ENCODE data around the gene HHAT. TPM values are rescaled to one million over a fixed set of nuclear protein-coding genes. Genes with fewer than 3 reads are reported as not detected.

HHAT gene
- total RNA-seq, 2 experiments from 2014 or later = 5.2 to 9.5 TPM

- DNase-seq (ENCODE audit: low spot score) = no peak
- no peak overlapping the region for H3K27ac ChIP-seq (ENCODE audit: low read depth, low read length, poor library complexity, severe bottlenecking)
- H3K79me2 ChIP-seq (ENCODE audit: insufficient read depth, low read depth, low read length) = no peaks in the 10 kb centered on the region
- H3K9me2 ChIP-seq (ENCODE audit: insufficient read depth, low read length) = no peaks in the 10 kb centered on the region
- TF ChIP-seq EZH2phosphoT487 (IDR thresholded peaks at IDR 0.05; ENCODE audit: borderline replicate concordance, low read depth, low read length) = no peak
- TF ChIP-seq, protein P1, sequence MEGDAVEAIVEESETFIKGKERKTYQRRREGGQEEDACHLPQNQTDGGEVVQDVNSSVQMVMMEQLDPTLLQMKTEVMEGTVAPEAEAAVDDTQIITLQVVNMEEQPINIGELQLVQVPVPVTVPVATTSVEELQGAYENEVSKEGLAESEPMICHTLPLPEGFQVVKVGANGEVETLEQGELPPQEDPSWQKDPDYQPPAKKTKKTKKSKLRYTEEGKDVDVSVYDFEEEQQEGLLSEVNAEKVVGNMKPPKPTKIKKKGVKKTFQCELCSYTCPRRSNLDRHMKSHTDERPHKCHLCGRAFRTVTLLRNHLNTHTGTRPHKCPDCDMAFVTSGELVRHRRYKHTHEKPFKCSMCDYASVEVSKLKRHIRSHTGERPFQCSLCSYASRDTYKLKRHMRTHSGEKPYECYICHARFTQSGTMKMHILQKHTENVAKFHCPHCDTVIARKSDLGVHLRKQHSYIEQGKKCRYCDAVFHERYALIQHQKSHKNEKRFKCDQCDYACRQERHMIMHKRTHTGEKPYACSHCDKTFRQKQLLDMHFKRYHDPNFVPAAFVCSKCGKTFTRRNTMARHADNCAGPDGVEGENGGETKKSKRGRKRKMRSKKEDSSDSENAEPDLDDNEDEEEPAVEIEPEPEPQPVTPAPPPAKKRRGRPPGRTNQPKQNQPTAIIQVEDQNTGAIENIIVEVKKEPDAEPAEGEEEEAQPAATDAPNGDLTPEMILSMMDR (conservative IDR thresholded peaks at IDR 0.05; ENCODE audit: low read length) = no peak
- no peak overlapping the region for H2AFZ ChIP-seq (ENCODE audit: low read length)
- H3K36me3 ChIP-seq (ENCODE audit: insufficient read depth, low read length) = no peaks in the 10 kb centered on the region
- ChIA-PET CTCF (ENCODE audit: unreplicated experiment) (no interaction called here), POLR2A (interaction anchor here (0.7 kb wide), 1 partner anchor 66 kb away, joined by 3 read pairs; no protein-coding TSS in a partner anchor)
- peaks cover 10% of the 10 kb centered on the region; the same call in 1 of the 2 replicates for H3K9me3 ChIP-seq (ENCODE audit: low read length)
- peaks cover 20% of the 10 kb centered on the region for H3K4me1 ChIP-seq (ENCODE audit: insufficient read depth, low read length, poor library complexity, severe bottlenecking)
- intact Hi-C loops (cut with micrococcal nuclease; ENCODE audit: unreplicated experiment) = no loop called here
- H3K4me3 ChIP-seq (ENCODE audit: low read depth, low read length, poor library complexity, severe bottlenecking) = no peak overlapping the region
- H3K4me2 ChIP-seq (ENCODE audit: low read length) = no peak overlapping the region
- no TSS peak for BruUV-seq (replicated peaks)
- no peaks in the 10 kb centered on the region for H4K20me1 ChIP-seq (ENCODE audit: insufficient read depth, low read length)
Measured at GRCh38 chr1:210325026-210325670, 3.6 kb upstream of the HHAT start.

GRCh38 chr1:210328032-210328745 is 513 bp upstream of the HHAT start:
- BruUV-seq (replicated peaks) = TSS peak; percentile 72
- H3K9me3 ChIP-seq (ENCODE audit: low read length) = peaks cover 9% of the 10 kb centered on the region; the same call in 1 of the 2 replicates
- ChIA-PET POLR2A (interaction anchor here (0.7 to 3.6 kb wide), 6 partner anchors 13 to 483 kb away, joined by 3 to 25 read pairs (median 3); no protein-coding TSS in a partner anchor), CTCF (ENCODE audit: unreplicated experiment) (no interaction called here)
- H3K36me3 ChIP-seq (ENCODE audit: insufficient read depth, low read length) = no peaks in the 10 kb centered on the region
- peak overlapping the region; percentile 89 for H3K4me2 ChIP-seq (ENCODE audit: low read length)
- intact Hi-C loops (cut with micrococcal nuclease; ENCODE audit: unreplicated experiment) = no loop called here
- peak overlapping the region; percentile 75 for H3K27ac ChIP-seq (ENCODE audit: low read depth, low read length, poor library complexity, severe bottlenecking)
- no peaks in the 10 kb centered on the region for H4K20me1 ChIP-seq (ENCODE audit: insufficient read depth, low read length)
- no peaks in the 10 kb centered on the region for H3K9me2 ChIP-seq (ENCODE audit: insufficient read depth, low read length)
- no peak for TF ChIP-seq EZH2phosphoT487 (IDR thresholded peaks at IDR 0.05; ENCODE audit: borderline replicate concordance, low read depth, low read length)
- TF ChIP-seq, protein P1 (conservative IDR thresholded peaks at IDR 0.05; ENCODE audit: low read length) = no peak
- no peaks in the 10 kb centered on the region for H3K79me2 ChIP-seq (ENCODE audit: insufficient read depth, low read depth, low read length)
- no peak for DNase-seq (ENCODE audit: low spot score)
- H2AFZ ChIP-seq (ENCODE audit: low read length) = peak overlapping the region; percentile 97
- peak overlapping the region; percentile 76 for H3K4me3 ChIP-seq (ENCODE audit: low read depth, low read length, poor library complexity, severe bottlenecking)
- peaks cover 49% of the 10 kb centered on the region for H3K4me1 ChIP-seq (ENCODE audit: insufficient read depth, low read length, poor library complexity, severe bottlenecking)
